HepG2 (cell line): Measurements from ENCODE around the gene ZNF747. TPM values are rescaled to one million over a fixed set of nuclear protein-coding genes. Genes with fewer than 3 reads are reported as not detected.
A peak's percentile ranks its signal among the peaks of the same experiment; 100 is the strongest.

ENCODE experiments used
- ATF7-NPFF ChIP-seq: sonication (generic); formaldehyde crosslinking; IDR thresholded peaks from 2 replicates; pipeline ENCODE4 v1.8.1; 2023; ENCODE audit warnings: mild to moderate bottlenecking, low read depth, missing genetic modification reagents, moderate library complexity
- CBX5 ChIP-seq: sonication (generic); formaldehyde crosslinking; IDR thresholded peaks from 2 replicates; pipeline ENCODE4 v1.4.0; 2020; ENCODE audit warnings: missing genetic modification reagents, borderline replicate concordance
- CREM ChIP-seq, 2 experiments: sonication (generic) in 1 of 2; formaldehyde crosslinking in 1 of 2; IDR thresholded peaks; 2 replicates each; pipeline versions ENCODE4 v1.4.0 to v1.6.1; 2016 to 2020; ENCODE audit warnings: antibody characterized with exemption in 1 of 2, mild to moderate bottlenecking in 1 of 2, missing genetic modification reagents in 1 of 2
- ELF3 ChIP-seq: IDR thresholded peaks from 2 replicates; pipeline ENCODE4 v1.6.1; 2016; ENCODE audit warnings: missing genetic modification reagents, missing compliant biosample characterization
- FOXO4 ChIP-seq: sonication (generic); formaldehyde crosslinking; conservative IDR thresholded peaks from 2 replicates; pipeline ENCODE4 v1.8.1; 2023; ENCODE audit warnings: missing genetic modification reagents
- MTERF4 ChIP-seq: sonication (generic); formaldehyde crosslinking; IDR thresholded peaks from 2 replicates; pipeline ENCODE4 v1.8.0; 2023; ENCODE audit warnings: mild to moderate bottlenecking, missing genetic modification reagents
- NONO ChIP-seq, 2 experiments: fragments of 450-650 bp in 1 of 2; sonication (generic) in 1 of 2; formaldehyde crosslinking in 1 of 2; IDR thresholded peaks in 1 of 2; conservative IDR thresholded peaks in 1 of 2; 2 replicates each; pipeline versions ENCODE4 v1.6.1 to v1.8.0; 2017 to 2022; ENCODE audit warnings: mild to moderate bottlenecking in 1 of 2, missing genetic modification reagents in 1 of 2, moderate library complexity in 1 of 2
- NR0B2 ChIP-seq: sonication (generic); formaldehyde crosslinking; IDR thresholded peaks from 2 replicates; pipeline ENCODE4 v1.4.0; 2020; ENCODE audit warnings: mild to moderate bottlenecking, missing genetic modification reagents
- PRDM10 ChIP-seq: sonication (generic); formaldehyde crosslinking; IDR thresholded peaks from 2 replicates; pipeline ENCODE4 v1.4.0; 2020; ENCODE audit warnings: low read depth, missing genetic modification reagents
- PRDM15 ChIP-seq: sonication (generic); formaldehyde crosslinking; IDR thresholded peaks from 2 replicates; pipeline ENCODE4 v1.4.0; 2020; ENCODE audit warnings: missing genetic modification reagents
- PRPF4 ChIP-seq: fragments of 200-400 bp; formaldehyde crosslinking; IDR thresholded peaks from 2 replicates; pipeline ENCODE4 v1.6.1; 2016; ENCODE audit warnings: low read length, low read depth; ENCODE audit not compliant: poor library complexity, severe bottlenecking
- ZBTB33 ChIP-seq: sonication (generic); formaldehyde crosslinking; IDR thresholded peaks from 2 replicates; pipeline ENCODE4 v1.4.0; 2020; ENCODE audit warnings: missing genetic modification reagents
- ZBTB42 ChIP-seq: sonication (generic); formaldehyde crosslinking; IDR thresholded peaks from 2 replicates; pipeline ENCODE4 v1.5.0; 2020; ENCODE audit warnings: mild to moderate bottlenecking, missing genetic modification reagents
- ZNF691 ChIP-seq: sonication (generic); formaldehyde crosslinking; IDR thresholded peaks from 2 replicates; pipeline ENCODE4 v1.4.0; 2020; ENCODE audit warnings: missing genetic modification reagents, low read depth, mild to moderate bottlenecking, borderline replicate concordance
- polyA plus RNA-seq, 8 experiments: library from polyadenylated mRNA; depleted of rRNA in 3 of 8; stranded (reverse) in 7 of 8; unstranded in 1 of 8; fragments of >200 nt; fragmentation: Illumina TruSeq in 4 of 8; extraction: Trizol in 4 of 8; gene quantifications; 2 replicates each; pipeline versions ENCODE4 v1.2.1 to v1.2.3, GENCODE V29; 2011 to 2016; ENCODE audit warnings: low read depth in 4 of 8, missing spikeins in 1 of 8, mixed read lengths in 1 of 8; ENCODE audit not compliant: insufficient read depth in 1 of 8
- total RNA-seq, 5 experiments: library from RNA; depleted of rRNA; stranded (reverse); fragments of >200 nt; fragmentation: Illumina TruSeq; extraction: Trizol; gene quantifications; 2 replicates each; pipeline ENCODE4 v1.2.3, GENCODE V29; 2016; ENCODE audit warnings: low read depth in 1 of 5

The ZNF747 gene
- total and polyA plus RNA-seq, 2 of the 13 experiments (the other 11 are each of a cell fraction or from before 2014, with no cell fraction given) = 7.2 to 10.2 TPM

GRCh38 chr16:30533146-30533522 is 1.5 kb downstream of the ZNF747 start (continued):
- TF ChIP-seq PRDM10 (CRISPR knock-in tag) (peak; percentile 29; the same call in 1 of the 2 replicates), MTERF4 (0 out of 2 replicates have a peak, but pooled peaks have one; percentile 33), ZBTB42 (CRISPR knock-in tag) (0 out of 2 replicates have a peak, but pooled peaks have one; percentile 78), ATF7-NPFF (CRISPR knock-in tag) (no peak), PRDM15 (CRISPR knock-in tag) (0 out of 2 replicates have a peak, but pooled peaks have one; percentile 24), ZBTB33 (CRISPR knock-in tag) (peak; percentile 73), FOXO4 (0 out of 2 replicates have a peak, but pooled peaks have one; percentile 67), CREM (IDR thresholded peaks at IDR 0.05) (no peak), CREM (CRISPR knock-in tag; IDR thresholded peaks at IDR 0.05) (no peak), ZNF691 (CRISPR knock-in tag) (no peak), CBX5 (CRISPR knock-in tag) (no peak), ELF3 (CRISPR knock-in tag) (no peak), NONO (IDR thresholded peaks at IDR 0.05) (no peak), NONO (CRISPR knock-in tag; conservative IDR thresholded peaks at IDR 0.05) (0 out of 2 replicates have a peak, but pooled peaks have one; percentile 31), PRPF4 (peak; percentile 15), NR0B2 (CRISPR knock-in tag) (0 out of 2 replicates have a peak, but pooled peaks have one; percentile 20)
